ENCODE data around the gene ISOC1.

Gene ISOC1

GRCh38 chr5:129096382-129096991, 1.9 kb downstream of the ISOC1 start:
- DNase-seq, result no peak

- no peak for DNase-seq
Observed at GRCh38 chr5:129097498-129098296, 3.1 kb downstream of the ISOC1 start.

DNA sequence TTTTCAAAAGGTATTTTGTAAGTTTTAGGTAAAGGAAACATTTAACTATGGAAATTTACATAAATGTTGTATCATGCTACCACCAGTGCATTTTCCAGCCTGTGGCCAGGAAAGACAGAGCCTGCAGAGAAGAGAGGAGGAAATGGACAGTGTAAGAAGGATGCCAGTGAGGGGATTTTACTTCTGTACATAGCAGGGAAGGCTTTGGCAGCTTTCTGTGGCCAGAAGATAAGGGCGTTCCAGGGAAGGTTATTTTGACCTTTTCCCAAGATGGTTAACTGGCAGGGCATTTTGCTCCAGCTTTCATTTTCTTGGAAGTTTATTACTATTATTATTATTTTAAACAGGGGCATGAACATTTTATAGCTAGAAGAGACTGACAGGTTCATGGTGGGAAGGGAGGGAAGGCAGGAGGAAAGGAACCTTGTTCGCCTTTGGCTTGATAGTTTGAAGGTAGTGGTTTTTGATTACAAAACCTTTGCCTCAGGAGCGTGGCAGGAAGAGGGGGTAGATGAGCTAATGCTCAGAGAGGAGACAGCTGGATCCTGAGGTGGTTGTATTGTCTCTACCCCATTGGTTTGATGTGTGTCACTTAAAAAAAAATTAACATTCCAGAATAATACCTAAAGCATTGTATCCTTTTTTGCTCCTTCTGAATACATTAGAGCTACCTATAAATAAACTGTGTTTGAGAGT, 4.1 kb downstream of the ISOC1 start:
- no peak for DNase-seq

- no peak for DNase-seq
Observed at GRCh38 chr5:129099184-129099569, 4.6 kb downstream of the ISOC1 start.

DNA sequence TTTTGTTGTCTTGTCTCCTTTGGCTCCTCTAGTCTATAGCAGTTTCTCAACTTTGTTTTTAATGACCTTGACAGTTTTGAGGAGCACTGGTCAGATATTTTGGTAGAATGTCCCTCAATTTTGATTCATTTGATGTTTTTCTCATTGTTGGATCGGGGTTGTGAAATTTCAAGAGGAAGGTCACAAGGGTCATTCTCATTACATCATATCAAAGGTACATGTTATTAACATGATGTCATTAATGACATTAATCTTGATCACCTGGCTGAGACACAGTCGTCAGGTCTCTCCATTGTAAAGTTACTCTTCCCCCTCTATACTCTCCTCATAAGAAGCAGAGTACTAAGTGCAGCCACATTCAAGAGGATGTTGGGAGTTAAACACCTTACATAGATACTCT, 7.2 kb downstream of the ISOC1 start:
- DNase-seq, result no peak

GRCh38 chr5:129103397-129103796, 8.8 kb downstream of the ISOC1 start:
- DNase-seq, result no peak

GRCh38 chr5:129104915-129105455, 10.4 kb downstream of the ISOC1 start:
- no peak for DNase-seq

DNA sequence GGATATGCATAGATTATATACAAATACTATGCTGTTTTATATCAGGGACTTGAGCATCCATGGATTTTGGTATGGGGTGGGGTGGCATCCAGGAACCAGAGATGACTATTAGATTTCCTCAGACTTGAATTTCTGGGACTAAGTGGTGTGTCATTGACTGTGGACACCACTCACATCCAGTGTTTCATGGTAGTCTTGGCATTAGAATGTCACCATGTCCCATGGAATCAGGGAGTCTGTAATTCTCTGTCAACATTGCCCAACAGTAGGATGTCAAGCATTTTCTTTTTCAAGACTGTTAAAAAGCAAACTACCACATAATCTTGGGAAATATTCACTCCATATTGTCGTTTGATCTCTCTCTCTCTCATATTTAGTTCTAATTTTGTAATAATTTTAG, 13.1 kb downstream of the ISOC1 start:
- DNase-seq, result no peak

GRCh38 chr5:129110742-129111141, 16.2 kb downstream of the ISOC1 start:
- DNase-seq, result no peak

GRCh38 chr5:129111351-129111750, 16.8 kb downstream of the ISOC1 start:
- no peak for DNase-seq

DNA sequence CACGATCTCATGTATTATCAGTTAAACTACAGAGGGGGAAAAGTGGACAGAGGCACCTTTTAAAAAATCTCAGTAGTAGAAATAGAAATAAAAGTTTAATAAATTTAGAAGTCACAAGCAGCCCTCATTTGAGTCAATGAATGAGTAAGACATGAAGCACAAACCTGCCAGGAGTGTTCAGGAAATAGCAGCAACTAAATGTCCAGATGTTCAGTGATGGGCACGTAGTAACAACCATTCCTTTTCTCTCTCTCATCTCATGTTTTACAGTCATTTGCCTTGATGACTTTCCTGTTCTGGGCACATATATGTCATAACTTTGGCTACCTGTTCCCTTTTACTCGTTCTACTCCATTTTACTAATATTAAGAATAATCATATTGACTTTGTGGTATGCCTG, 17.7 kb downstream of the ISOC1 start:
- DNase-seq, result no peak

- DNase-seq, result no peak
Observed at GRCh38 chr5:129113867-129114266, 19.3 kb downstream of the ISOC1 start.

DNA sequence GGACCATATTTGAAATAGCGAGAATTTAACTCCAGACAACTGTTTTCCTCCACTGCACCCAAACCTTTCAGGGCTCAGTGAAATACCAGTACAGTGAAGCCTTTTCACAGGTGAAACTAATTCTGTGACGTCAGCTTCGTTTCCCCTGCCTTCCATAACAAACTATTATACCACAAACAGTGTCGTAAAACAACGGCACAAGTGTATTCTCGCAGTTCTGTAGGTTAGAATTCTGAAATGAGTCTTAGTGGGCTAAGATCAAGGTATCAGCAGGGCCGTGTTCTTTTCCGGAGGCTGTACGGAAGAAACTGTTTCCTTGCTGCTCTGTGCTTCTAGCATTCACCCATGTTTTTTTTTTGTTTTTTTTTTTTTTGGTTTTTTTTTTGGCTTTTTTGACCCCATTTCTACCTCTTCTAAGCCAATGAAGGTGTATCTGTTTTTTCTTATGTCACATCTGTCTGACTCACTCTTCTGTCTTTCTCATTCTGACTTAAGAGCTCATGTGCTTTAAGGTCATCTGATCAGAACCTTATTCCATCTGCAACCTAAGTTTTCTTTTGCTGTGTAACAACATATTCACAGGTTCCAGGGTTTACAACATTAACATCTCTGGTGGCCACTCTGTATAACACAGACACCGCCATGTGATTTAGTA, 20.1 kb downstream of the ISOC1 start:
- no peak for DNase-seq

GRCh38 chr5:129115680-129116079, 21.1 kb downstream of the ISOC1 start:
- no peak for DNase-seq

GRCh38 chr5:129116797-129117196, 22.2 kb downstream of the ISOC1 start:
- no peak for DNase-seq

DNA sequence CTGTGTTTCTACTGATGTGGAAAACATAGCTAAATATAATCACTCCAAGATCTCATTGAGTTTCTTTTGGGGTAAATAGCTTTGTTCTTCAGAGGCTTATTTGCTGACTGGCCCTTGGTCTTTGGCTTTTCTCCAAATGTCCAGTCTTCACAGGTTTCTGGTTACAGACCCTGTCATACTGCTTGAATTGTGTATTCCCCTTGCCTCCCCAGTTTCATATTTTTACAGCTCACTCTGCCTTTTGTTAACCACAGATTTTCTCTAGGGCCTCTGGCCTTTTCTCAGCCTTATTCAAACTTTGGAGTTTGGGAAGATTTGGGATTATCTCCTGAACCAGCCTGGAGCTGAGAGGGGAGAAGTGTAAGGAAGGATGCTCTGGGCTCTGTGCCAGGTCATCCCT, 23.9 kb downstream of the ISOC1 start:
- DNase-seq, result no peak

- DNase-seq, result no peak
Observed at GRCh38 chr5:129118826-129119225, 24.3 kb downstream of the ISOC1 start.

DNA sequence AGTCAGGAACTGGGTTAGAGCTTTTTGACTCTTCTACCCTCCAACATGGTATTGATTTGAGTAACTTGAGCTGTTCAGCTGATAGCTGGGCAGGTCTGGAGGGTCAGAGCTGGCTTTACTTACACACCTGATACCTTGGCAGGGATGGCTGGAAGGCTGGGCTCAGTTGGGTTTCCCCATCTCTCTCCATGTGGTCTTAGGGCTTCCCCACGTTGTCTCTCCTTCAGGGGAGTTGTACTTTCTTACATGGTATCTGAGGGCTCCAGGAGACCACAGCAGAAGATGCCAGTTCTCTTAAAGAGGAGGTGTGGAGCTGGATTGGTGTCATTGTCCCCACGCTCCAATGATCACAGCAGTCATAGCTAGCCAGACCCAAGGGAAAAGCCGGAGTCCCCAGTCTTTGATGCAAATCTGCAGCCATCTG, 25.6 kb downstream of the ISOC1 start:
- no peak for DNase-seq

- no peak for DNase-seq
Observed at GRCh38 chr5:129122560-129122959, 28.0 kb downstream of the ISOC1 start.

DNA sequence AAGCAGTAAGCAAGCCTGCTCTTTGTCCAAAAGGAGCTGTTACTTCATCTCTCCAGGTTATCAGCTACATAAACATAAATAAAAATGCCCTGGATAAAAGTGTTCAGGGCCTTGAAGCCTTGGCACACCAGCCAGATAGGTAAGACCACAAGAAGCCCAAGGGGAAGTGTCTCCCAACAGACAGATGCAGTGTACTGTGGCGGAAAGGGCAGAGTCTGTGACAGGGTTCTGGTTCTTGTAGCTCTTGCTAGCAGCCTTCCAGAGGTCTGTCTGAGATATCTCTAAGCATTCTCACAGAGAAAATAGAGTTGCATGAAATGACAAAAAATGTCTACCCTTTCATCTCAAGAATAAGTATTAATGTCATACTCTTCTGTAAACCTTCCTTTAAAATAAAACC, 30.1 kb downstream of the ISOC1 start:
- no peak for DNase-seq

DNA sequence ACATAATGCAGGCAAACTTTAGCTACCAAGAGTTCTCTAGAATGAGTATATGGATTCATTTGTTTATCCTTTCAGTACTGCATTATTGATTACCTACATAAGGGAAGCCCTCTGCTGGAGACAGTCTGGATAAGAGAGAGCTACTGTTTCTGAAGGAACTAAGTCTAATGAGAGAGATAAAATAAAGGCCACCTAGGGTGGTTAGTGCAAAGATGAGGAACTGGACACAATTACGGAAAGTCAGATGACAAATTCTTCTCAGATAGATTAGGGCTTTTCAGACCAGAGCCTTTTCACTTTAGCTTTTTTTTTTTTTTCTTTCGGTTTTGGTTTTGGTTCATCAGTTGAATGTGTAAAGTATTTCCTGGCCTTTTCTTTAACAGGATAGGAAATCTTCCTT, 31.3 kb downstream of the ISOC1 start:
- no peak for DNase-seq

- DNase-seq, result no peak
Observed at GRCh38 chr5:129133553-129133952, 39.0 kb downstream of the ISOC1 start.

DNA sequence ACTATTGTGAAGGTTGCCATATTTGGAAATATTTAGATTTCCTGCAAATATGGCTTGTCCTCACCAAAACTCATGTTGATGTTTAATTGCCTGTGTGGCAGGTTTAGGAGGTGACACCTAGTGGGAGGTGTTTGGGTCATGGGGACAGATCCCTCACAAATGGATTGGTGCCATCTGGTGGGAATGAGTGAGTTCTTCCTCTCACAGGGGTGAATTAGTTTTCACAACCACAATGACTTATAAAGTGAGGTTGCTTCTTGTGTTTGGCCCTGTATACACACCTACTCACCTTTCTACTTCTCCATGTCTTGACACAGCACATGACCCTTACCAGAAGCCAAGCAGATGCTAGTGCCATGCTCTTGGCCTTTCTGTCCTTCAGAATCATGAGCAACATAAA, 41.1 kb downstream of the ISOC1 start:
- DNase-seq, result no peak
